ENCODE results near the gene LAMB2.

DNA sequence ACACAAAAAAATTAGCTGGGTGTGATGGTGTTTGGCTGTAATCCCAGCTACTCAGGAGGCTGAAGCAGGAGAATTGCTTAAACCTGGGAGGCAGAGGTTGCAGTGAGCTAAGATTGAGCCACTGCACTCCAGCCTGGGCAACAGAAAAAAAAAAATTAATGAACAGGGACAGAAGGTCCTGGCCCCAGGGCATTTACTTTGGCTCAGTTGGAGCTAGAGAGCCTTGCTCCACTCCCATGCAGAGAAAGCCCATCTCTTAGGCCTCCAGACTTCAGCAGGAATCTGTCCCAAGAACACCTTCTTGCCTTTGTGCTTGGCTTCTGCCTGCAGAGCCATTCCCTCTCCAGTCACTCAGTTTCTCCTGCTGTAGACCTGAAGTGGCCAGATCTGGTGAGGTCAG lies 47.3 kb upstream of the LAMB2 start:
- TF ChIP-seq KDM5A (IDR thresholded peaks at IDR 0.05; ENCODE audit: low read length) (no peak), CREB1 (IDR thresholded peaks at IDR 0.05) (no peak), YY1 (IDR thresholded peaks at IDR 0.05; ENCODE audit: low read depth, low read length) (no peak), EP300 (IDR thresholded peaks at IDR 0.05; ENCODE audit: borderline replicate concordance in 1 of 2, low read depth in 2 of 2, low read length in 2 of 2) (no peak), CTCF (IDR thresholded peaks at IDR 0.05; ENCODE audit: control extremely low read depth in 1 of 3, insufficient read depth in 1 of 3, low read depth in 1 of 3, low read length in 3 of 3) (no peak), MAFK (IDR thresholded peaks at IDR 0.05; ENCODE audit: low read depth, low read length) (no peak), RFX5 (IDR thresholded peaks at IDR 0.05; ENCODE audit: borderline replicate concordance, low read depth, low read length) (no peak), PHF8 (conservative IDR thresholded peaks at IDR 0.05; ENCODE audit: low read depth, low read length) (no peak), NRF1 (IDR thresholded peaks at IDR 0.05; ENCODE audit: low read depth, low read length) (no peak), POLR2A (IDR thresholded peaks at IDR 0.05; ENCODE audit: control extremely low read depth in 1 of 2, low read depth in 2 of 2, low read length in 2 of 2) (no peak)
